ENCODE results near the gene KRT2.

GRCh38 chr12:52673217-52673616, 21.2 kb upstream of the KRT2 start:
- TF ChIP-seq CTCF (IDR thresholded peaks at IDR 0.05; ENCODE audit: extremely low read depth in 1 of 2, insufficient read depth in 1 of 2, low read depth in 1 of 2, low read length in 2 of 2) (no peak), EZH2 (IDR thresholded peaks at IDR 0.05; ENCODE audit: borderline replicate concordance, low read depth, low read length, severe bottlenecking) (no peak), POLR2AphosphoS5 (IDR thresholded peaks at IDR 0.05; ENCODE audit: insufficient read depth, low read depth, low read length) (no peak), JUN (IDR thresholded peaks at IDR 0.05; ENCODE audit: borderline replicate concordance, insufficient read depth, insufficient read length, low read depth) (no peak)

All from endothelial cell of umbilical vein (primary cell).